Cardiac septum (tissue), 1 donor: ENCODE measurements around the gene PRKD1. TPM values are rescaled to one million over a fixed set of nuclear protein-coding genes. Genes with fewer than 3 reads are reported as not detected.
"Not testable (repeated sequence)": the region's sequence is repeated elsewhere in the genome, so short reads cannot be mapped to it uniquely, and the experiment has no call there.

Source experiments
- DNase-seq: peaks from one replicate; pipeline ENCODE4 v3.0.0-alpha.2; 2020; ENCODE audit warnings: low spot score
- intact Hi-C: fragments of 100-400 bp; cut with DNase I; formaldehyde crosslinking; loops from one replicate; pipeline ENCODE4 v1.14.0; 2022
- total RNA-seq: library from RNA; stranded (reverse); fragmentation: NEBNext Ultra II Directional; extraction: Animal tissue kit (Norgen Biotek cat#: 25700); gene quantifications from one replicate; pipeline ENCODE4 v1.2.1, GENCODE V29; 2021
- donor health status: DM: no; HTN: no; CAD: no.

The PRKD1 gene
- total RNA-seq, 1 donor from 2014 or later = 4.3 TPM

DNA sequence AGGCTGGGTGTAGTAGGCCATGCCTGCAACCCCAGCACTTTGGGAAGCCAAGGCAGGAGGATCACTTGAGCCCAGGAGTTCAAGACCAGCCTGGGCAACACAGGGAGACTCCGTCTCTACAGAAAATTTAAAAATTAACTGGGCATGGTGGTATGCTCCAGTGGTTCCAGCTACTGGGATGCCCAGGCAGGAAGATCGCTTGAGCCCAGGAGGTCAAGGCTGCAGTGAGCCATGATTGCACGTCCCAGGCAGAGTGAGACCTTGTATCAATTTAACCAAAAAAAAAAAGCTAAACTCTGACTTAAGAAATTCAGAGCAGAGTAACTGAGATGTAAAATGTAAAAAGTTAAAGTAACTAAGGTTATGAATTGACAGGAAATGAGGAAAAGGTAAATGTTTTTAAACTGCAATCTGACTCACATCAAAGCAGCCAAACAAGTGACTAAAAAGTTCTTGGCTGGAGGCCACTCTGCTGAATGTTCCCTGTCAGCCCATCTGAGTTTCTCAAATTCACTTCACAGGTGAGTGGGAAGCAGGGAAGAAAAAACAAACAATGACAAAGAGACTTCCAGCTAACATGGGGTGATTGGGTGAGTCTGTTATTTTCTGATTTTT is 21.3 kb downstream of the PRKD1 start:
- DNase-seq = no peak
- intact Hi-C loops = no loop called here

DNA sequence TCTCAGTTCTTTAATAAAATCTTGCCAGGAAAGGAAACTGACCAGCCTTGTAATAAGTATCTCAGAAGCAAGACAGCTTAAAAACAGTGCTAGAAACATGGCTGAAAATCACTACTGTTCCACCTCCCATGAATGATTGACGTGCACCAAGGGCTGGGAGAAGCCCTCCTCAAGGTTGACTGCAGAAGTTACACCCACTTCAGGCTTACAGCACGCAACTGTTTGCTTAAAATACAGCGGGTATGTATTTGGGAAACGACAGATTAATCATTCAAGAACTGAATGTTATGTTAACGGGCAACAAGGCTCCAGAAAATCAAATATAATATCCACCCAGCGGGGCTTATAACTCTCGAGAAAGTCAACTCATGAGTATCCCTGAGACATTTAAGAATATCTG is 22.1 kb downstream of the PRKD1 start:
- intact Hi-C loops = no loop called here
- DNase-seq = no peak

DNA sequence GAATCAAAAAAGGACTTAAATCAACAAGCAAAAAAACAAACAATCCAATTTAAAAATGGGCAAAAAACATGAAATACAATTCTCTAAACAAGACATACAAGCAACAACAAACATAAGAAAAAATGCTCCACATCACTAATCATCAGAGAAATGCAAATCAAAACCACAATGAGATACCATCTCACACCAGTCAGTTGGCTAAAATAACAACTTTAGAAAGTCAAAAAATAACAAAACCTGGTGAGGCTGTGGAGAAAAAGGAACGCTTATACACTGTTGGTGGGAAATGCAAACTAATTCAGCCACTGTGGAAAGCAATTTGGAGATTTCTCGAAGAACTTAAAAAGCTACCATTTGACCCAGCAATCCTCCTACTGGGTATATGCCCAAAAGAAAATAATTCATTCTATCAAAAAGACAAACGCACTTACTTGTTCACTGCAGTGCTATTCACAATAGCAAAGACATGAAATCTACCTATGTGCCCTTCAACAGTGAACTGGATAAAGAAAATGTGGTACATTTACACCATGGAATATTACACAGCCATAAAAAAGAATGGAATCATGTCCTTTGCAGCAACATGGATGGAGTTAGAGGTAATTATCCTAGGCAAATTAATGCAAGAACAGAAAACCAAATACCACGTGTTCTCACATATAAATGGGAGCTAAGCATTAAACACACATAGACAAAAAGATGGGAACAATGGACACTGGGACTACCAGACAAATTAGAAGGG is 26.9 kb downstream of the PRKD1 start:
- intact Hi-C loops = no loop called here
- DNase-seq = no peak

DNA sequence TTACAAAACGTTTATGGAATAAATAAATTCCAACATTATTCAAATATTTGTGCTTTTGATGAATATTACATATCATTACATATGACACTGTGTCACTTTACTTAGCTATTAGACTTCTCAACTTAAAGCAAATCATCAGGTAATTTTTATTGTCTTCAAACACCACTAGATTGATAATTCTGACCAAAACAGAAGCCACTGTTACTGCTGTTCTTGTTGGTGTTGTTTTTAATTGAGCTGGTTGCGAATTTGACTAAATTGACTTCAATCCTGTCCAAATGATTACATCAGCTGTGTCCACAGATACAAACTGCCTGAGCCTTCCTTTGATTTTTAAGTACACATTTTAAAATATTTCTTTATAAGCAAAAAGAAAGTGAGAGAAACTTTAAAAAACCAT is 29.2 kb downstream of the PRKD1 start:
- no peak for DNase-seq
- intact Hi-C loops = no loop called here

DNA sequence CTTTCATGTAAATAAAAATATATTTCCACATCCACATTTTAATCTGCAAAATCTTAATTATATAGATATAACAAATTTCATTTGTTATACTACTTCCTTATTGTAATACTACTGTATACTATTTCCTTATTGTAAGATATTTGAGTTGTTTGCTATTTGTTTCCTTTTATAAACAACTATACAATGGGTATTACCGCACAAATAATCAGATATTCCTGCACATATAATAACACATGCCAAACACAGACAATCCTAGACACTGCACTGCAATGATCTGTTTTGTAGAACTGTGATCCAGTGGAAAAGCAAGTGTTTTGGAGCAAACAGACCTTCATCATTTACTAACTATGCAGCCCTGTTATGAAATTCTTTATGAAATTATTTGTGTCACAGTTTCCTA is 30.5 kb downstream of the PRKD1 start:
- intact Hi-C loops = no loop called here
- DNase-seq = no peak

DNA sequence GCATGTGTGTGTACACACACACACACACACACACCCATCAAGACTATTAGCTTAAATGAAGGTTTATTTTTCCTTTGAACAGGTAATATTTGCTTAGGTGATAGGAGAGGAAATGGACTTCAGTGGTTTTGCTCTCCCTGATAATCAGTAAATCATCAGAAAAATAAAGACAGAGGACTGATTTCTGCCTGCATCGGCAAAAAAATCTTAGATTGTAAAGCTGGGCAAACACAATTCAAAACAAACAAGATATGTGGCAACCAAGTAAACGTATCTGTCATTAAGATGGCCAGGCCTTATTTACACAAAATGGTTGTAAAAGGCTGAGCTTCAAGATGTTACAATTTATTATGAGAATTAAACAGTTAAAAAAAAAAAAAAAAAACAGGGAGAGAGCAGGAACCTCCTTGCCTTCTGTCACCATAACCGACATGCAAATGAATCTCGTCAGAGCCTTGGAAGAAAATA is 31.3 kb downstream of the PRKD1 start:
- no peak for DNase-seq
- intact Hi-C loops = no loop called here

DNA sequence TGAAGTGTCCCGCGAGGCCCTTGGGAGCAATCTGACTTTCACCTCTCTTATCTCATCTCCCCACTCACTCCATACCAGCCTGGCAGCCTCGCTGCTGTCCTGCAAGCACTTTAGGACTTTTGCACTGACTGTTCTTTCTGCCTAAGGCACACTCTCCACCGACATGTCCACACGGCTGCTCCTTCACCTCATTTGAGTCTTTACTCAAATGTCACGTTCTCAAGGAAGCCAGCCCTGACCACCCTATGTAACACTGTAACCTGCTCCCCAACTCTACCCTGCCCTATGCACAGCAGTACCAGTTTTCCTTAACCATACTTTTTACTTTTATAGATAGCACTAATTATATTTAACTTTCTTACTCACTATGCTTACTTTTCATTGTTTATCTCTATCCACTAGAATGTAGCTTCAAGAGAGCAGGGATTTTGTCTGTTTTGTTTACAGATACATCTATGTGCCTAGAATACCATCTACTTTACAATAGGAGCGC is 32.0 kb downstream of the PRKD1 start:
- intact Hi-C loops = no loop called here
- DNase-seq = no peak

DNA sequence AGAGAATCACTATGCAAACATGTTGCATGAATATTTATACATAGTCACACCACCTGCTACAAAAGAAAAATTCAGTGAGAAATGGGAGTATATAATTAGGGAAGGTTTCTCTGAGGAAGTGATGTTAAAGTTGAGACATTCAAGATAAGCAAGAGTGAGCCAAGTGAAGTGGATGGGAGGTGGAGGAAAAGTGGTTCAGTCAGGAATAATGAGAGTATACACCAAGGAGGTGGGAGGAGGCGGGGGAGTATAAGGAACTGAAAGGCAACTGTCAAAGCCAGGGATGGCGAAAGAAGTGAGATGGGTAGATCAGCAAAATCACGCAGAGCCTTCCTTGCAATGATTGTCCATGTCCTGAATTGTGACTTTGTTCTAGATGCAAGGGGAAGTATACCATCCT is 33.7 kb downstream of the PRKD1 start:
- intact Hi-C loops = no loop called here
- DNase-seq = no peak

DNA sequence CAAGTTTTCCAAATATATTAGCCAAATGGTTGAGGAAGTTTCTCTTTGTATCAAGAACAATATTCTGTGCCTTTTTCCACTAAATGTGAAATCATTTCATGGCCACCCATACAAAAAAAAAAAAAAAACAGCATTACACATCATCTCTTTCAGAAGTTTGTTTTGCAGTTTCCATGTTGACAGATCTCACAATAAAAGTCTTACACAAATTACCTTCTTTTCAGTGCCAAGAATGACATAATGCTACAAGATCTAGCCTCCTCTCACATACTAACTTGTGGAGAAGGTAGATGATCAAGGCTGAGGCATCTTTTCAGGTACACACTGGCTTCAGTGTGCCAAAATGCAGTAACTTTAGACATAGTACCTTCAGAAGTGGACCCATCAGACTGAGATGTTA is 35.3 kb downstream of the PRKD1 start:
- no peak for DNase-seq
- intact Hi-C loops = no loop called here

DNA sequence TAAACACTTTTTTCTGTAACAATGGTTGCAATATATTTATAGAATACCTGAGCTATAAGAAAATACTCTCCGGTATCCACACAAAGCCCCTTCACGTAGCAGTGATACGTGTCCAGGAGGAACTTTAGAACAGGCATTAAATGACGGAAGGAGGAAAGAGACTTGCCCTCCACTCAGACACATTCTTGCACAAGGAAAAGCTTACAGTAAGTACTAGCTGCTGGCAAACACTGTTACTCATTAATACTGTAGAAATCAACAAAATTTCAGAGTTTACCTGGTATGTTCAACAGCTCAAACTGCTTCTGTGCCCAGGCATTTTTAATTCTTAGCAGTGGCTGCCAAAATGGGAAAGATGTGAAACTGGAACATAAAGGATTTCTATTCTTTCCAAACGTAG is 41.7 kb downstream of the PRKD1 start:
- intact Hi-C loops = no loop called here
- DNase-seq = no peak

DNA sequence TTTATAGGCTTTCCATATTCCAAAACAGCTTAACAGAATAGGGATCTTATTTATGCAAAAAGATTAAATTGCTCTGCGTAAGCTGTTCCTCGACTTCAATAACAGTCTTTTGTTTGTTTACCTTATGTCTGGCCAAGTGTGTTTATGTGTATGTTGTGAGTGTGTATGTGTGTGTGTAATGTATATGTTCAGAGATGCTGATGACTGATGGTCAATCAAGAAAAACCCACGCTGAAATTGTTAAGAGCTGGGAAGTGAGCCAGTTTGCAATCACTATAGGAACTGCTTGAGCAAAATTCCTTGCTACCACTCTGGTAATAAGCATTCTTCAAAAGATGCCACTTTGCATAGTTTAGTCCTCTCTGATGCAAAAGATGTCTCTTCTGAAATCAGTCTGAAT is 59.6 kb downstream of the PRKD1 start:
- intact Hi-C loops = no loop called here
- no peak for DNase-seq

DNA sequence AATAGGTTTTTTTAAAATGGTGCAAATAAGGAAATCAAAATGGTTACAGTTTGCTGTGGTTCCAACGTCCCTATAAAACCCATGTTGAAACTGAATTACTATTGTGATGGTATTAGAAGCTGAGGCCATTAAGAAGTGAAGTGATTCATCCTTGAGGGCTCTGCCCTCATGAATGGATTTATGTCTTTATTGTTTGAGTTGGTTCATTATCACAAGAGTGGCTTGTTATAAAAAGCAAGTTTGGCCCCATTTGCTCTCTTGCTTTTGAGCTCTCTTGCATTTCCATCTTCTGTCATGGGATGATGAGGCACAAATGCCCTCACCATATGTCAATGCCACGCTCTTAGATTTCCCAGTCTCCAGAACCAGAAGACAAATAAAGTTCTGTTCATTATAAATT is 62.3 kb downstream of the PRKD1 start:
- intact Hi-C loops = no loop called here
- no peak for DNase-seq

DNA sequence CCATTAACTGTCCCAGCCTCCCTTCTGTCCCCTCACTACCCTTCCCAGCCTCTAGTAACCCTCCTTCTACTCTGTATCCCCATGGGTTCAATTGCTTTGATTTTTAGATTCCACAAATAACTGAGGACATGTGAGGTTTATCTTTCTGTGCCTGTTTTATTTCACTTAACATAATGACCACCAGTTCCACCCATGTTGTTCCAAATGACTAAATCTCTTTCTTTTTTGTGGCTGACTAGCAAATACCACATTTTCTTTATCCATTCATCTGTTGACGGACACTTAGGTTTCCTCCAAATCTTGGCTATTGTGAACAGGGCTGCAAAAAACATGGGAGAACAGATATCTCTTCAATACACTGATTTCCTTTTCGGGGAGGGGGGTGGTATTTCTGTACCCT is 65.7 kb downstream of the PRKD1 start:
- no peak for DNase-seq

DNA sequence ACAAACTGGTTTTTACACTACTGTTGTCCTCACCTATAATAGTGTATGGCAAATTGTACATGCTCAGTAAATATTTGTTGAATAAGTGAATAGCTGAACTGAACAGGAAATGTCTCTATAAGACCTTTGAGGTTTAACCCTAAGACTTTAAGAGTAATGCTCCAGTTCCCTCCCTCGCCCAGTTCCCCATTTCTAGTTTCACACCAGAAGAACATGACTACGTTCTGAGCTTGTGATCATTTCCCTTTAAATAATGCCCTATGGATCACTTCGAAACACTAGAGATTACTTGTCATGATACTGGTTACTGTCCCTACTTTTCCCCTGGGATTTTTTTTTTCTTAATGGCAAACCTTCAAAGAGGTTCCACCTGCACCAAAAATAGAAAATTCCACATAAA is 69.3 kb downstream of the PRKD1 start:
- no peak for DNase-seq
- intact Hi-C loops = no loop called here

More for the DNA sequence above, 65.7 kb downstream of the PRKD1 start:
- intact Hi-C loops = no loop called here

DNA sequence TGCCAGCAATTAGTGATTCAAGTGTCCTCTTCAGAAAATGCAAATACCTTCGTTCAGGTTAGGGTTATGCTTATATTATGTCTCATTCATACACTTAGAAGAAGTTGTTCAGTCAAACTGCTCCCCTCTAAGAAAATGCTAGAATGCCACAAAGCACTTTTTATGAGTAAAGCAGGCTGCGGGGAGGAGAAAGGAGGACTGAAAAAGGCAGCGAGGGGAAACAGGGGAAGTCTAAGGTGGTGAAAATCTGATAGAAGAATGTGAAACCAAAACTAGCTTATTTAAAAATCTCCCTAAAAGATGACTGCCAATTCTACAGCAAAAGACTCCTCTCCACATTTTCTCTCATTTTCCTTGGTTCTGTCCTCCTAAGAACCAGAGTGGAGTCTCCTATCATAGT is 70.1 kb downstream of the PRKD1 start:
- no peak for DNase-seq
- intact Hi-C loops = no loop called here

DNA sequence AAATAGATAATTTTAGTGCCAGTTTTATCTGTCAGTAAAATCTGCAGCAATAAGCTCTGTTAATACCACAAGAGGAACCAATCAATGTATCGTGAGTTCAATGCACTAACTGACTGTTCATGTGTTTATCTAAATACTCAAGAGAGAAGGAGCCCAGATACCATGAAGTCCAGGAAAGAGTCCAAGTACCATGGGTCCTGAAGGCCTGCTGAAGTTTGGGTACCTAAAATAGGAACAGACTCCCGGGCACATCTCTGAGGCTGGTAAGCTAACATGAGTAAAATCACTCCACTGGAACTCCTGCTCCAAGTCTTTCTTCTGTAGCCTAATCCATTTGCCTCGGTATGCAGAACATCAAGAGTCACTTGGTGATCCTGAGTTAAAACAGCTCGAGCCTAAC is 71.1 kb downstream of the PRKD1 start:
- intact Hi-C loops = no loop called here
- no peak for DNase-seq

DNA sequence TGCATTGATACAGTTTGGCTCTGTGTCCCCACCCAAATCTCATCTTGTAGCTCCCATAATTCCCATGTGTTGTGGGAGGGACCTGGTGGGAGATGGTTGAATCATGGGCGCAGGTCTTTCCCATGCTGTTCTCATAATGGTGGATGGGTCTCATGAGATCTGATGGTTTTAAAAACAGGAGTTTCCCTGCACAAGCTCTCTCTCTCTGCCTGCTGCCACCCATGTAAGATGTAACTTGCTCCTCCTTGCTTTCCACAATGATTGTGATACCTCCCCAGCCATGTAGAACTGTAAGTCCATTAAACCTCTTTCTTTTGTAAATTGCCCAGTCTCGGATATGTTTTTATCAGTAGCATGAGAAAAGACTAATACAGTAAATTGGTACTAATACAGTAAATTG is 74.0 kb downstream of the PRKD1 start:
- intact Hi-C loops, DNase-seq: not testable (repeated sequence)

DNA sequence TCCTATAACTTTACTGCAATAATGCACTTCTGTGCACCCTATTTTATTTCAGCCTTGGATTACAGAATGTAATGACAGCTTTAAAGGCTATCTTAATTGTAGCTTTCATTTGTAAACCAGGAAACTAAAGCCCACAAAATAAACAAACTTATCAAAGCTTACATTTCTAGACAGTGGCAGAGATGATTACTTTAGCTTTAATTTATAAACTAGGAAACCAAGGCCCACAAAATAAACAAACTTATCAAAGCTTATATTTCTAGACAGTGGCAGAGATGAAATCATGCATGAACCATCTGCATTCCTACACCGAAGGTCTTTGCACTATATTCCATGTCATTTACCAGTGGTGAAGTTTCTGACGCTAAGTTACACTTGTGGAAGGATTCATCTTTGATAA is 74.4 kb downstream of the PRKD1 start:
- intact Hi-C loops = no loop called here

DNA sequence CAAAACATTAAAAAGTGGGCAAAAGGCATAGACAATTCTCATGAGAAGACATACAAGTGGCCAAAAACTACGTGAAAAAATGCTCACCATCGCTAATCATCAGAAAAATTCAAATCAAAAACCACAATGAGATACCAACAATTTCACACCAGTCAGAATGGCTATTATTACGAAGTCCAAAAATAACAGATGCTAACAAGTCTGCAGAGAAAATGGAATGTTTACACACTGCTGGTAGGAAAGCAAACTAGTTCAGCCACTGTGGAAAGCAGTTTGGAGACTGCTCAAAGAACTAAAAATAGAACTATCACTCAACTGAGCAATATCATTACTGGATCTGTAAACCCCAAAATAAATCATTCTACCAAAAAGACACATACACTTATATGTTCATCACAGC is 76.2 kb downstream of the PRKD1 start:
- intact Hi-C loops = no loop called here

More for the DNA sequence above, 74.4 kb downstream of the PRKD1 start:
- no peak for DNase-seq

DNA sequence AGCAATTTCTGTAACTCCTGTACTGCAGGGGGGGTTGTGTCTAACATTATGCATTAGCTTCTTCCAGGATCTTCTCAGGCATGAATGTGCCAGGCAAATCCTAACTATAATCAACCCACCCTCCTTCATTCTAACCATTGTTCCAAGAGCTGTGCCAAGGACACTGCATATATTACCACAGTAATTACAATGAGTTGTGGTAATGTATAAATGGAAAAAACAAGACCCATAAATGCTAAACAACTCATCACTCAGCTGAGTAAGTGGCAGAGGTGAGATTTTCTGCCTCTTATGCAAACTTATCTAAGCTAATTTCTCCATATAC is 80.6 kb downstream of the PRKD1 start:
- intact Hi-C loops = no loop called here
- DNase-seq = no peak

More for the DNA sequence above, 76.2 kb downstream of the PRKD1 start:
- DNase-seq = no peak

DNA sequence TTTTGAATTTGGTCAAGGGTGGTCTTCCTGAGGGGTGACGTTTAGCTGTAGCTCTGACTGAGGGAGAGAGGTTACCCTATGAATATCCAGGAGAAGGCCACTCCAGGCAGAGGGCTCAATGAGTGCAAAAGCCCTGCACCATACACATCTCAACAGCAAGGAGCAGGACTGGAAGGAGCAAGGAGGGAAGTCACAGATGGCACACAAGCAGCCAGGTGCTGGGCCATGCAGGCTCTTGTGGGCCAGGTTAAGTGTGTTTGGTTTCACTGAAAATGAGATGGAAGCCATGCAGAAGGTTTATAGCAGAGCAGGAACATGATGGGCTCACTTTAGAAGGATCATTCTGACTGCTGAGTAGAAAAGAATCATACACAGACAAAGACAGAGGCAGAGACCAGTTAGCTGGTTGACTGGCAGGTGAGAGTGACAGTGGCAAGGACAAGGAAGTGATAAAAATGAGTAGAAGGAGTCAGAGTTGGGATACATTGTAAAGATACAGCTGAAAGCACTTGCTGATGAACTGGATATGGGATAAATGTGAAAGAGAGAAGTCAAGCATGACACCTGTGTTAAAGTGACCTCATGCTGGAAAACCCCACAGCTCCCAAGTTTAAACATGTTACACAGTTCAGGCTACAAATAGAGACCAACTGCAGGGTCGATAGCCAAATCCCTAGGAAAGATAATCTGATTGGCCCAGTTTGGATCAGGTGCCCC is 81.2 kb downstream of the PRKD1 start:
- intact Hi-C loops = no loop called here

More for the DNA sequence above, 81.2 kb downstream of the PRKD1 start:
- DNase-seq = no peak
